GF-D8 (cell line): ENCODE data around the gene MPRIP.

Experiments
- DNase-seq: peaks from one replicate; lab custom pipeline; 2025; lab: John Stamatoyannopoulos, UW

The MPRIP gene

GRCh38 chr17:17050346-17051345 lies 8.4 kb downstream of the MPRIP start:
- DNase-seq, result no peak

GRCh38 chr17:17051380-17051779 lies 9.1 kb downstream of the MPRIP start:
- no peak for DNase-seq

DNA sequence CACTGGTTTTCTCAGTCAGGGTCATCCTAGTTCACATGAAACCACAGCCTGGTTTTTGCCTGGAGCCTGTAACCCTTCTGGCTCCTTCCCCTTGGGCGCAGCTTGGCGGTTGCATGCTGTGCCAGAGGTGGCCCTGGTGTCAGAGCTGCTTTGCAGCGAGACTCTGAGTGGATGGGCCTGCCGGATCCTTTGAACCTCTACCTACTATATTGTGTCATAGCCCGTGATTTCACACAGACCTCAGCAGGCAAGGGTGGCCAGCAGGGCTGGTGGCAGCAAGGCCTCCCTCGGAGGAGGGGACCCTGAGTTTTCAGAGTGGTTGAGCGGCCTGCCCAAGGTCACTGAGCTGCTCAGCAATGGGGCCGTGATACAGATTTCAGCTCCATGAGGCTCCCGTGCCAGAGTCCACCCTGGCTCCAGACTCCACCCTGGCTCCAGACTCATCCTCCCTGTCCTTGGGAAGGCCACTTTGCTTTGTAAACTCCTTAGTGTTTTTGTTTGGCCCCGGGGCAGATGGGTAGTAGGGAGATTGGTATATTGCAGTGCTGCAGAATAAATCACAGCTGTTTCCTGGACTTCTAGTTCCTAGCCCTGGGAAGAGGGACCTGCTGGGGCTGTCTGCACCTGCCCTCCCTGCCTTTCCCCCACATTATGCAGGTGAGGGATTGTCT lies 9.7 kb downstream of the MPRIP start:
- no peak for DNase-seq

GRCh38 chr17:17052462-17053221 lies 10.4 kb downstream of the MPRIP start:
- no peak for DNase-seq

GRCh38 chr17:17053446-17054379 lies 11.5 kb downstream of the MPRIP start:
- DNase-seq, result no peak

GRCh38 chr17:17054636-17055035 lies 12.4 kb downstream of the MPRIP start:
- no peak for DNase-seq

DNA sequence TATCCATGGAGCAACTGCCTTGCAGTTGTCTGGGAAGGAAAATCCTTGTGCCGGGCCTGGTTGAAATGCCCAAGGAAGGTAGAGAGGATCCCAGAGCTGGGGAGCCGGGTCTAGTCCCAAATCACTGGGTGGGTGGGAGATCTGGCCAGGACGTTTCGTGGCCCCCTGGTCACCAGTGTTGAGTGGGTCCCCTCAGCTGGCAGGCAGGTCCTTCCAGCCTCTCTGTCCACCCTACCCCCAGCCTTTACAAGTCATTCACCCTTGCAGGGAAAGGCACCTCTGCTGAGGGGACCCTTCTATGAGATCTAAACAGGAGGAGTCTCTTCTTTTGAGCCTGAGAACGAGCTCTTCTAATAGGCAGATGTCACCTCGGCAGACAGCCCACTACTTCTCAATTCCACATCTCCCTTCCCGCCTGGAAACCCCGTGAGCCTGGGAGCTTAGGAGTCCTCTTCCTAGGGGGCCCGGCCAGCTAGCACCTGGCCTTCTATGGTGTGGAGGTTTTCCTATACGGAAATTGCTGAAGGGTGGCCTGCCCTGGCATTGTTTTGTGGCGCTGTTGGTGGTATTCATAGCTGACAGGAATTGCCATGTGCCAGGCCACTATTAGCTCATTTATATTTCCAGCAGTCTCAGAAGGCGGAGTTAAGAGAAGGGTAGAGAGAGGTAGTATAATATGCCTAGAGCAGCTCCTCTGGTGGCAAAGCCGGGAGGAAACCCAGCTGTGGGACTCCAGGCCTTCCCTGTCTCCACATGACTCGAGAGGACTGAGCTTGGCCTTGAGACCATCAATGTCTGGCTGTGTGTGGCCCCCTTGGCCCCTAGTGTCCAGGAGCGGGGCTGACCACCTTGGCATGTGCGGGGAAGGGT lies 13.3 kb downstream of the MPRIP start:
- no peak for DNase-seq

DNA sequence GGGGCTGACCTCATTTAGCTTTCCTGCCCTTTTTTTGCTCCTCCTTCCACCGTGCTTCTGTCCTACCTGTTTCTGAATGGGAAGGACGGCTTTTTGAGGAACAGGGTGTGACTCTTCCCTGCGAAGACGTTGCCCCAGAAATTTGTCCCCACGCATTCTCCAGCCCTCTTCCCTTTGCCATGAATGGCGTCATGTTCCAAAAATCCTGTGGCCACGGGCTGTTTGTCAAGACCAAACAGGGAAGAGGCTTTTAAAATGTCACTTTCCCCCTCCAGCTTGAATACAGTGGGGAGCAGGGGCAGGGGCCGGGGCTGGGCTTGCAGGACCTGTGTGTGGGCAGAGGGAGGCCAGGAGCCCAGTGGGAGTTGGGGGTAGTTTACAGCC lies 13.9 kb downstream of the MPRIP start:
- no peak for DNase-seq

GRCh38 chr17:17057057-17057551 lies 14.8 kb downstream of the MPRIP start:
- DNase-seq, result no peak

- DNase-seq, result no peak
Observed at GRCh38 chr17:17058304-17058703, 16.0 kb downstream of the MPRIP start.

DNA sequence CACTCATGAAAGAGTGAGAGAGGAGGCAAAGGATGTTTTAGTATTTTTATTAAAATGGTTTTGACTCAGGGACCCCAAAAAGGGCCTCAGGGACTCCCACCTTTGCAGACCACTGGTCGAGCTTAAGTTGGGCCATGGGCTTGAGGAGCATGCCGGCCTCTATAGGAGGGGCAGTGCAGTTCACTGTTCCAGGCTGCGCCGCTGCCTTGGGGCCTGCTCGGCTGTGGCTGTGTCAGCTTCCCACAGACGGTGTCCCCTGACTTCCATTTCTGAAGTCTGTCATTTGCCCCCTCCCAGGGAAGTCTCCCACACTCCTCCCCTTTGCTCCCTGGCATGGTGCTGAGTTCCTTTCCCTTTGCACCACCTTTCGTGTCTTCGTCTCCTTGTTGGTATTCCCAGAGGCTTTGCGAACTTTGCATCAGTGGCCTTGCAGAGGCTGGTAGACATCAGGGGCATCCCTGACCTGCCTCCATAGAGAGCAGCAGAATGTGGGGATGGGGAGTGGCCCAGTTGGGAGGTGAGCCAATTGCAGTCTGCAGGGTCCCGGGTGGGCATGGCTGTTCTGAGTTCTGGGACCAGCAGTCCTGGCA lies 17.1 kb downstream of the MPRIP start:
- no peak for DNase-seq

DNA sequence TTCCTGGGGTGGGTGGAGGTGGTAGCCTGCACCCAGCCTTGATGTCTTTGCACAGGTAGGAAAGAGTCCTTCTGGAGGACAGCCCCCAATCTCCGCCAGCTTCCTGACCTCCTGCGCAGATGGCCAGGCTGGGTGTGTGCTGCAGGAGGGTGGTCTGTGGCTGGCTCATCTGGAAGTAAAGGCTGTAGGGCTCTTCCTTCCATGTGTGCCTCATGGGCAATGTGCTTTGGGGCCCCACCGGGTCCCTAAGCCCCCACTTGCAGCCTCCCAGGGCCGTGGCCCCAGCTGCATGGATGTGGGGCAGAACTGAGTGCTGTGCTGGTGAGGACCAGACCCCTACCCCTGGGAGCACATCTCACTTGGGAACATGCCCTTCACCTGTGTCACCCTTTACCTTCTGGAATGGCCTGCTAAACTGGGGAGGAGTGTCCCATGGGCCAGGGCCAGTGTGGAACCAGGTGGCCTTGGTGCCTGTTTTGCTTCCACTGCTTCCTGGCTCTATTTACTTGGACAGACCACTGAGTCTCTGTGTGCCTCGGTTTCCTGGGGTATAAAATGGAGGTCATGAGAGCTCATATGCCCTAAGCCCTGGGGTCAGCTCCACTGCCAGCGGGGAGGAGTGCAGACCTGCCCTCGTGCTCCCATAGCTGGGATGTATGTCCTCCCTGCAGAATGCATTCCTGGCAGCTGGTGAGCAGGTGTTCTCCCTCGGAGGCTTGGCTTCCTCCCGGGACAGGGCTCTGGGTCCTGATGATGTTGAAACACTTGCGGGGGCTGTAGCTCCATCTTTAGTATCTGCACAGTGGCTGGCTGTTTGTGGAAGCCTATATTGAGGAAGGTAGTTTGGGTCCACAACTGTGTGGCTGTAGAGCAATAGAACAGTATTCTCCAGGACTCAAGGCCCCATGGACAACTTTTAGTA lies 18.0 kb downstream of the MPRIP start:
- no peak for DNase-seq

DNA sequence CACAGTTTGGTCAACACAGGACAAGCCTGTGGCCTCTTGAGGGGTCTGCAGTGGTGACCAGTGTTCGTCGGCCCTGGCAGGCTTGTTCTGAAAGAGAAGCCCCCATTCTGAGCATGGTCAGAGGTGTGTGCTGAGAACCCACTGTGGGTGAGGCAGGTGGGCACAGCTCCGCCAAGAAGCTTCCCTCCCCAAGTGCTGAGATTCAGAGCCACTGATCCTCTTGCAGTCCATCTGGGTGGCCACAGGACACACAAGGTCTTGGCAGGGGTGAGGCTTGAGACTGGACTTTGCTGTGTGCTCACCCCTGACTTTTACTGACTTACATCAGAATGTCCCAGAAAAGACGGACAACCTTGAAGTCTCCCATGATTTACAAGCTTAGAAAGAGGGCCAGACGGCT lies 18.7 kb downstream of the MPRIP start:
- DNase-seq, result no peak

DNA sequence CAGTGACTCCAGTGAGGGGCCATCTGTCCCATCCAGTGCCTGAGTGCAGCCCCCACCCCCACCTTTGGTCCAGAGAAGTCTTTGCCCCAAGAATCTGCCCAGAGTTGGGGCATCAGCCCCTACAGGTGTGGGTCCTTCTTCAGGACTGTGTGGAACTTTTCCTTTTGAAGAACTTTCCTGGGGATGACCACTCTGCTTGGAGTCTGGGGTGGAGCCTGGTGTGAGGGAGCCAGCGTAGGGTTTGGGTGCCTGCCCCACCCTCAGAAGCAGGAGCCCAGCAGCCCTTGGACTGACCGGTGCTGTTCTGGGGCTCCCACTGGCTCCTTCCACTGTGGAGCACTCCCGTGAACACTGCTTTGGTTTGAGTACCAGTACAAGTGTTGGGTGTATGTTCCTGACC lies 19.3 kb downstream of the MPRIP start:
- DNase-seq, result no peak

DNA sequence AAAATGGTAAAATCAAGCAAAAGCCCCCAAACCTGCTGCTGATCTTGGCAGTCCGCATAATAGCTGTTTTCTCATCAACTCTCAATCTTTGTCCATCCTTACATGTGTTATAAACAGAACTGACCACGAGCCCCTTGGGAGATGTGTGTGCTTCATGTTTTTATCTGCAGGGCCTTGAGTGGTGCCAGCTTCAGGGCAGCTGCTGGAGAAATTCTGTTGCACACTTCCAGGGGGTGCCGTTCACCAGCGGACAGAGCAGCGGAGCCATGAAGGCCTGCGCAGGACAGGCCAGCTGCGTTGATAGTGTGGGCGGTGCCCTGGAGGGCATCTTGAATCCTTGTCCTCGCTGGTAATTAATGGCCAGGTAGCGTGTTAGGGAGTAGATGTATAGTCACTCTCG lies 20.1 kb downstream of the MPRIP start:
- DNase-seq, result no peak

DNA sequence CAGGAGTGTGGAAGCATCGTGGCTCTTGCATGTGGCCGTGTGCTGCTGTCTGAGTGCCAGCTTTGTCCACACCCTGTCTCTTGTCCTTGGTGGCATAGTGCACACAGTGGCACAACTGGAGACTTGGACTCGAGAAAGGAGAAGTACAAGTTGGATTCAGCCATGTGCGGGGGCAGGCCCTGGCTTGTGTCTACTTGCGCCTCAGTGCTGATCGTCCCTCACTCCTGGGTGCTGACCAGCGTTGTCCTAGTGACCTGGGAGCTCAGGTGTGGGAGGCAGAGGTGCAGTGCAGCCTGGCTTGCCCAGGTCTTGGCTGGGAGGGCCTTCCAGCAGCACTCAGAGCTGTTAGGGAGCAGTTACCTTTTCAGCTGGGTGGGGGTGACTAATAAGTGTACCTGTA lies 20.6 kb downstream of the MPRIP start:
- DNase-seq, result no peak

DNA sequence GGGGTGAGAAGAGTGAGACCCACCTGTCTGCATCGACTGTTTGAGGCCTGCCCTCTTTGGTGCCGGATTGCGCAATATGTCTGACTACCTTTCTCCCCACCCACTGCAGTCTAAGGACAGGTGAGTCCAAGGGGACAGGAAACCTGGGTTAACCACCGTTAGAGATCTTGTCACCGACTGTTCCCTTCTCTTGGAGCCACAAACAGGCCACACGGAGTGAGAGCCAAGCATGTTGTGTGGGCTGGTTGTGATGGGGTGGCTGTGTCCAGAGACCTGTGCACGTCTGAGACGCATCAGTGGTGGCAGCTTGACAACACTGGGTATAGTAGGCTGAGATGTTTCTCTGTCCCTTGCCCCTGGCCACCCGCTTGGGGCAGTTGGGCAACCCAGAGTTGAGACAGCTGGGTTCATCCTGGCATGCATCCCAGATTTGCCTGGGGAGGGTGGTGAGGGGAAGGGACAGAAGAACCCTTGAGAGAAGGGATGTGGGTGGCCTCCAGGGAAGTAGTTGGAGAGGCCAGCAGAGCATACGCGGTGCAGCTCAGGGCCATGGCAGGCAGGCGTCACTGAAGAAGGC lies 21.4 kb downstream of the MPRIP start:
- DNase-seq, result peak; percentile 23

- no peak for DNase-seq
Observed at GRCh38 chr17:17064322-17064721, 22.1 kb downstream of the MPRIP start.
